Hepatocyte (in vitro differentiated cells): ENCODE measurements around the gene ARHGAP31. TPM values are rescaled to one million over a fixed set of nuclear protein-coding genes. Genes with fewer than 3 reads are reported as not detected.

Experiments used
- DNase-seq: peaks from one replicate; pipeline ENCODE4 v3.0.0-alpha.2; 2016; ENCODE audit warnings: low spot score
- H2AFZ ChIP-seq: fragments of 200-600 bp; sonication (generic); 2 replicates; pipeline ENCODE4 v1.6.0; 2016; ENCODE audit warnings: antibody characterized with exemption, mild to moderate bottlenecking
- H3K27ac ChIP-seq: fragments of 200-600 bp; sonication (generic); 2 replicates; pipeline ENCODE4 v1.5.1; 2016; ENCODE audit warnings: mild to moderate bottlenecking
- H3K27me3 ChIP-seq: fragments of 200-600 bp; sonication (generic); 2 replicates; pipeline ENCODE4 v1.6.1; 2016
- H3K36me3 ChIP-seq: fragments of 200-600 bp; sonication (generic); replicated peaks from 2 replicates; pipeline ENCODE4 v1.5.1; 2016; ENCODE audit warnings: low read depth; ENCODE audit not compliant: insufficient read depth
- H3K4me1 ChIP-seq: fragments of 200-600 bp; sonication (generic); 2 replicates; pipeline ENCODE4 v1.5.1; 2016; ENCODE audit warnings: mild to moderate bottlenecking, moderate library complexity; ENCODE audit not compliant: insufficient read depth
- H3K4me2 ChIP-seq: fragments of 200-600 bp; sonication (generic); 2 replicates; pipeline ENCODE4 v1.6.0; 2016
- H3K4me3 ChIP-seq: fragments of 200-600 bp; sonication (generic); 2 replicates; pipeline ENCODE4 v1.5.1; 2016; ENCODE audit warnings: mild to moderate bottlenecking
- H3K79me2 ChIP-seq: fragments of 200-600 bp; sonication (generic); 2 replicates; pipeline ENCODE4 v1.6.0; 2017; ENCODE audit warnings: mild to moderate bottlenecking
- H3K9me2 ChIP-seq: fragments of 200-600 bp; sonication (generic); replicated peaks from 2 replicates; pipeline ENCODE4 v1.6.0; 2017; ENCODE audit warnings: mild to moderate bottlenecking; ENCODE audit not compliant: insufficient read depth
- H3K9me3 ChIP-seq: fragments of 200-600 bp; sonication (generic); 2 replicates; pipeline ENCODE4 v1.5.1; 2016; ENCODE audit warnings: low read depth, mild to moderate bottlenecking
- H4K20me1 ChIP-seq: fragments of 200-600 bp; sonication (generic); 2 replicates; pipeline ENCODE4 v1.6.0; 2016; ENCODE audit warnings: mild to moderate bottlenecking; ENCODE audit not compliant: insufficient read depth, poor library complexity, severe bottlenecking
- CTCF ChIP-seq: fragments of 200-600 bp; sonication (generic); IDR thresholded peaks from 2 replicates; pipeline ENCODE4 v1.5.1; 2016; ENCODE audit warnings: antibody characterized with exemption, mild to moderate bottlenecking; ENCODE audit not compliant: poor library complexity
- EZH2 ChIP-seq: fragments of 200-600 bp; sonication (generic); IDR thresholded peaks from 2 replicates; pipeline ENCODE4 v1.6.1; 2016; ENCODE audit warnings: antibody characterized with exemption, mild to moderate bottlenecking, borderline replicate concordance
- EZH2phosphoT487 ChIP-seq: fragments of 200-600 bp; sonication (generic); IDR thresholded peaks from one replicate; pipeline ENCODE4 v1.6.1; 2018; ENCODE audit warnings: antibody characterized with exemption, mild to moderate bottlenecking, low read depth, moderate library complexity; ENCODE audit not compliant: unreplicated experiment, severe bottlenecking
- WGBS: methylation state at CpG from one replicate; pipeline ENCODE4 v1.1.6; 2016; ENCODE audit warnings: low lambda C conversion rate; ENCODE audit errors: missing lambda C conversion rate; 5-methylcytosine and 5-hydroxymethylcytosine counted together
- polyA plus RNA-seq: library from polyadenylated mRNA; unstranded; fragments of >200 nt; fragmentation: Nextera tagmentation; extraction: Ambion mirVana; gene quantifications from 2 replicates; pipeline ENCODE4 v1.2.1, GENCODE V29; 2016
- total RNA-seq: library from RNA; depleted of rRNA; stranded (reverse); fragments of >200 nt; gene quantifications from 2 replicates; pipeline ENCODE4 v1.2.3, GENCODE V29; 2014

The ARHGAP31 gene
- total and polyA plus RNA-seq, 2 experiments from 2014 or later, result 2.9 to 7.3 TPM

DNA sequence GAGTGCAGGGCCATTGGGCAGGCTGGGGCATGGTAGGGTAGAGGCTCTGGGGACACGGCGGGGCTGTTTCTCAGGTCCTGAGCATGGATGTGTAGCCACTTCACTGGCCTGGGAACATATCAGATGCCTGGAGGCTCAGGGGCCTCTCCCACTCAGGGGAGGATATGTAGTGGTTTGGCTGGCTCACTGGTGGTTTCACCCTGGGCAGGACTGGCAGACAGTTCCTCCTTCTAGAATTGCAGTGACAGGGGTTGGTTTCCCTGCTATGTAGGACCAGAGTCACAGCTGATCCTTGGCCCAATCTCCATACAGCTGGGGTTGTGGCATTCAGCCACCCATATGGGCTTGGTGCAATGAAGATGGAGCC is 4.8 kb upstream of the ARHGAP31 start:
- no peak for DNase-seq
- Histone ChIP-seq H3K9me2 (no peaks in the 10 kb centered on the region), H3K9me3 (no peaks in the 10 kb centered on the region), H3K4me1 (peaks cover 13% of the 10 kb centered on the region), H3K27ac (no peak overlapping the region), H4K20me1 (no peaks in the 10 kb centered on the region), H3K79me2 (no peaks in the 10 kb centered on the region), H3K4me2 (no peak overlapping the region), H2AFZ (no peak overlapping the region), H3K36me3 (no peaks in the 10 kb centered on the region), H3K4me3 (no peak overlapping the region), H3K27me3 (no peaks in the 10 kb centered on the region)
- 100% methylated on average over 2 of the region's 2 CpGs for WGBS
- TF ChIP-seq EZH2phosphoT487, result no peak
- TF ChIP-seq CTCF, result no peak
- no peak for TF ChIP-seq EZH2

DNA sequence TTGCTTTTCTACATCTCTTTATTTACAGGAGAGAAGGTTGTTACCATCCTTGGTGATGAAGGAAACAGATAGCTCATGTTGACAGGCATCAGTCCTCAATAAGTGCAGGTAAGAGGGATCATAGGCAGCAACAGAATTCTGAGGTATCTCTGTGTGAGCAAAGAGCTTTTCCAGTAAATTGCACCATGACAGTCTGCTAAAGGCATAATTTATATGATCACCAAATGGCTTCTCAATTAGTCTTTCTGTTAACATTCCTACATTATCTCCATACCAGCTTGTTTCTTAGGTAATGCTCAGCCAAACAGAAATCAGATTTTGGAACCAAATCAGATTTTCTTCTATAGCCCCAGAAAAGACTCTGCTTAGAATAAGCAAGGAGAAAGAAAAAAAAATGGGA is 3.6 kb upstream of the ARHGAP31 start:
- DNase-seq, result no peak
- Histone ChIP-seq H3K4me2 (no peak overlapping the region), H2AFZ (no peak overlapping the region), H3K36me3 (no peaks in the 10 kb centered on the region), H3K27ac (no peak overlapping the region), H3K79me2 (peaks cover 3% of the 10 kb centered on the region), H3K9me3 (no peaks in the 10 kb centered on the region), H3K4me1 (peaks cover 14% of the 10 kb centered on the region), H3K4me3 (no peak overlapping the region), H4K20me1 (no peaks in the 10 kb centered on the region), H3K9me2 (no peaks in the 10 kb centered on the region), H3K27me3 (no peaks in the 10 kb centered on the region)
- TF ChIP-seq CTCF (no peak), EZH2 (no peak)

- DNase-seq, result no peak
- Histone ChIP-seq H3K27me3 (no peaks in the 10 kb centered on the region), H3K36me3 (no peaks in the 10 kb centered on the region), H4K20me1 (no peaks in the 10 kb centered on the region), H3K4me2 (no peak overlapping the region), H3K9me3 (no peaks in the 10 kb centered on the region), H3K9me2 (no peaks in the 10 kb centered on the region), H2AFZ (no peak overlapping the region), H3K4me3 (no peak overlapping the region), H3K79me2 (peaks cover 8% of the 10 kb centered on the region), H3K27ac (no peak overlapping the region), H3K4me1 (peaks cover 20% of the 10 kb centered on the region)
- WGBS, result 50% methylated on average over 7 of the region's 7 CpGs
- no peak for TF ChIP-seq EZH2phosphoT487
- TF ChIP-seq CTCF, result no peak
- TF ChIP-seq EZH2, result no peak
Observed at GRCh38 chr3:119291062-119291700, 3.0 kb upstream of the ARHGAP31 start.

GRCh38 chr3:119292666-119293065 is 1.5 kb upstream of the ARHGAP31 start:
- H3K27ac ChIP-seq, result no peak overlapping the region
- no peaks in the 10 kb centered on the region for H3K9me2 ChIP-seq
- H3K36me3 ChIP-seq, result no peaks in the 10 kb centered on the region
- peaks cover 22% of the 10 kb centered on the region for H3K79me2 ChIP-seq
- H2AFZ ChIP-seq, result no peak overlapping the region
- WGBS, result 73% methylated on average over 4 of the region's 4 CpGs
- TF ChIP-seq EZH2, result no peak
- TF ChIP-seq CTCF, result no peak
- no peak for TF ChIP-seq EZH2phosphoT487
- DNase-seq, result no peak
- H3K4me1 ChIP-seq, result peaks cover 34% of the 10 kb centered on the region
- no peaks in the 10 kb centered on the region for H4K20me1 ChIP-seq
- H3K4me2 ChIP-seq, result no peak overlapping the region
- no peak overlapping the region for H3K4me3 ChIP-seq
- no peaks in the 10 kb centered on the region for H3K9me3 ChIP-seq
- H3K27me3 ChIP-seq, result no peaks in the 10 kb centered on the region
